ENCODE results near the gene OPRM1.

OPRM1 gene

DNA sequence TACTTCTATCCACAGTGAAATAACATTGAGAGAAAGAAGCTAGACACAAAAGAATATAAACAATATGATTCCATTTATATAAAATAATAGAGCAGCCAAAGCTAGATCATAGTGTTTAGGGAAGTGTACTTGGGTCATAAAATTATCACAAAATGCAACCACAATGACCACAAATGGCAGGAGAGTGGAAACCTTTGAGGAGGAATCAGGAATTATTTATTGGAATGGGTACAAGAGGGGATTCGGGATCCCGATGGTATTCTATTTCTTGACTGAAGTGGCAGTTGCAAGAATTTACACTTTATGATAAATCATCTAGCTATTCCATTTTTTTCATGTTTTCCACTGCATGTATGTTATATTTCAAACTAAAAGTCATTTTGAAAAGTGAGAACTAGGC lies 241.5 kb downstream of the OPRM1 start:
- DNase-seq (ENCODE audit: low read depth) = no peak

DNA sequence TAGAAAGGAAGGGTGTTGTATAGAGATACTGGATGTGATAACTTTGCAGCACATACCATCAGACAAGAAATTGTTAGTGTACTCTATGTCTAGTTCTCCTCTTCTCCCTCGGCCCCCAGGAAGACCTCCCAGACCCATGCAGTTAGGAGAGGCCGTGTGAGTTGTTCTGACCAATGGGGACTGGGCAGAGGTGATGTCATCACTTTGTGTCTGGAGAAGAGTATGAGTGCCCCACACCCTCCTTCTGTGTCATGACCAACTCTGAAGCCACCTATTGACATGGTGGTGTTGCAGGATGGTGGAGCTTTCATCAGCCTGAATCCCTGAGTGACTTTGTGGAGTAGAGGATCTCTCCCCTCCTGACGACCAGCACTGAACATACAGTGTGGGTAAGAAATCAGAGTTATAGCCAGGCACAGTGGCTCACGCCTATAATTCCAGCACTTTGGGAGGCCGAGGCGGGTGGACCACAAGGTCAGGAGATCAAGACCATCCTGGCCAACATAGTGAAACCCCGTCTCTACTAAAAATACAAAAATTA lies 245.3 kb downstream of the OPRM1 start:
- DNase-seq (ENCODE audit: low read depth) = no peak

DNA sequence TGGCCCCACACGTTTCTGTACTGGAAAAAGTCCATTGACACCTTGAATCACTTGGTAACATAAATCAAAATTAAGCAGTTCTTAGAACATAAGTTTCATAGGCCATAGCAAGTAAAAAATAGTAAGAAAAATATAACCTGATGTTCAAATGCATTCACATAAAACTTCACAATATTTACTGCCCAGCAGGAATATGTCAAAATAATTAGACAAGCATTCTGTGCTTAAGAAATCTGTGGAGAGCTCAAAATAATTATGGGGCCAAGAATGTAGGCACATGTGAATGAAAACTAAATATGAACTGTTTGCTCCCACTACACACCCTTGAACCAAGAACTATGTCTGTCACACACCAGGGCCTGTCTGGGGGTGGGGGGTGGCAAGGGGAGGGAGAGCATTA lies 246.8 kb downstream of the OPRM1 start:
- DNase-seq (ENCODE audit: low read depth) = no peak

DNA sequence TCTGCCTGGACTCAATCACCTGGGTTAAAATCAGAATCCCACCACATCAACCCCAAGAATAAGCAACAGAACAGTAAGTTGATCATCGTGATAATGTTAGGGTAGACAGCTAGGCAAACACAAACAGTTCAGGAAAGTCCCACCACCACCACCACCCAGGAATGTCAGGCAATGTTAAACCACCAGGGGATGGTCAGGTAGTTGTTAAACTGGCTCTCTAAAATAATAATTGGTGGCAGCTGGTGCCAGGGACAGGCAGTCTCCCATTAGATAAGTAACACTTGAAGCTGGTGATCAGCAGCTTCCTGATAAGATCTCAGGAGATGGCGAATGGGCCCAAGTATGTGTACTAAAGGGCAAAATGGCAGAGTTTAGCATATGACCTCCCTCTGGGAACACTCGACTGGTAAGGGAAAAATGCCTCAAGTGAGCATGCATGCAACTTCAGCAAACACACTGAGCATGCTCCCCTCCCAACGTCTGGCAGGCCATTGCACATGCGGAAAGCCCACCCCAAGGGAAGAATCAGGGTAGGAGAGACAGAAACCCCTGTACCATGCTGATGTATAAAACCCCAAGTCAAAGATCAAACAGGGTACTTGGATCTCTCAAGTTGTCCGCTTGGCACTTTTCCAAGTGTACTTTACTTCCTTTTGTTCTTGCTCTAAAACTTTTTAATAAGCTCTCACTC lies 250.9 kb downstream of the OPRM1 start:
- DNase-seq (ENCODE audit: low read depth) = no peak

DNA sequence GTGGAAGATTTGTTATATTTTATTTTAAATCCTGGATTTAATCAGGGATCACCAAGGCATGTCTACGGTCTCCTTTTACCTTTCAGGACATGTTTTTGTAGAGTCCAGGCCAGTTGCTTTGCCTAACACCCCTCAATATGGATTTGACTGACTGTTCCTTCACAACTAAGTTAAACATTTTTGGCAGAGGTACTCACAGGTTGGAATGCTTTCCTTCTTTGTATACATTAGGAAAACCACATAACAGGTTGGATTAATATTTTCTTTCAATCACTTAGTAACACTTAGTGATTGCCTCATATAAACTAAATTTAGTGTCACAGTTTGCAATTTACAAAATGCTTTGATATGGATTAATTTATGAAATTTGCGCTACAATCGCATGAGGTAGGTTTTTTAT lies 253.0 kb downstream of the OPRM1 start:
- DNase-seq (ENCODE audit: low read depth) = no peak

DNA sequence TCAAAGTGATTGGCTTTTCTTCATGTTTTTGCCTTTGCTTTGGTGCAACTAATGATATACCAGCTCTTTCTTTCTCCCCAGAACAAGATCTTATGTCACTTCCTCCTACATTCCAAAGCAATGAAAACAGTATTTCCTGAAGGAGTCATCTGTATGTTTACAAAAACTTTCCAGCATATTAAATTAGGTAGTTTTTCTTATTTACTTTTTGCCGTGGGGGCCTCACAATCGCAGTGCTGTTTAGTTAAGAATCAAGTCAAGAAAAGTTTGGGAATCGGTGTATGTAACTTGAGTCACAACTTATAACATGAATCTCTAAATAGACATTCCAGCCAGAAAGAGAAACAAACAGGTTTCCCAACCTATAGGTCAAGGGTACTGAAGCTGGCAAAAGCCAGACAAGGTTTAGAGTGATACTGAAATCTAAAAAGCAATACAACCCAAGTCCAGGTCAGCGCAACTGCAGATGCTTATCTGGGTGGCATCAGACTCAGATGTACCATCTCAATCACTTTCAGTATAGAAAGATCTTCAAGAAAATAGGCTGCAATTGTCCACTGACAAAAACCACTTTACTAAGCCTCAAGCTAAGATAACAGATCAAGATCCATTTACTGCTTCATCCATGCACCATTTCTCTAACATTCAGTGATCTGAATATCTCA lies 253.9 kb downstream of the OPRM1 start:
- DNase-seq (ENCODE audit: low read depth) = no peak

DNA sequence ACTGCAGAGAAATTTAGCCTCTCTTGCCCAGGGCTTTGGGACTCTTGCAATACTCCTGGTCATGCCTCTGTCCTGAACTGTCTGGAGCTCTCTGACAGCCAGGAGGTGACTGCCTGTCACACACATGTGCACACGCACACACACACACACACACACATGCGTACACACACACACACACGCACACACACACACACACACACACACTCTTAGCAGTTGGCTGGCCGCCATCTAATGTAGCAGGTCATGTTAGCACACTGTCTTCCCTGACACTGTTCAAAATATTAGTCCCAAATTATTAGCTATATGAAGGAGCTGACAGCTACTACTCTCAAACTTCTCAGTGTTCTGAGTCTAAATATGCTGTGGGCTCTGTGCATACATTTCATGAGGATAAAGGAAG lies 256.7 kb downstream of the OPRM1 start:
- DNase-seq (ENCODE audit: low read depth) = no peak

Measured in GM04504 (cell line).